ENCODE results near the gene AUNIP.

DNA sequence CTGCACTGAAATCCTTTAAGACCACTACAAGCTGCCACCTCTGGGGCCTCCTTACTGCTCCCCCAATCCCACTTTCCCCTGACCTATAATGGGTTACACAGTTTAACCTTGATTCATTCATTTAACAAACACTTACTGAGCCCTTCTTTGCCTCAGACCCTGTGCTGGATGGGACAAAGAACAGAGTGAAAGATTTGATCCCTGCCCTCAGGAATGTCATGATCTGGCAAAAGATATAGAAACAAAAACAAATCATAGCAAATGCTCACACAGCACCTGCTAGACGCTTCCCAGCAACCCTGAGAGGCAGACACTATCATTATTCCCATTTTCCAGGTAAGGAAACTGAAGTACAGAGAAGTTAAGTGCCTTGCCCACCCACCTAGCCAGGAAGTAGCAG, 7.0 kb upstream of the AUNIP start:
- TF ChIP-seq ELF1 (IDR thresholded peaks at IDR 0.05; ENCODE audit: borderline replicate concordance, low read depth) (no peak), CTCF (IDR thresholded peaks at IDR 0.05 in 2 of 3, conservative IDR thresholded peaks at IDR 0.05 in 1 of 3; ENCODE audit: borderline replicate concordance in 1 of 3, insufficient read depth in 1 of 3, low read depth in 2 of 3, low read length in 2 of 3) (no peak)
- TF ChIP-seq, protein P1, sequence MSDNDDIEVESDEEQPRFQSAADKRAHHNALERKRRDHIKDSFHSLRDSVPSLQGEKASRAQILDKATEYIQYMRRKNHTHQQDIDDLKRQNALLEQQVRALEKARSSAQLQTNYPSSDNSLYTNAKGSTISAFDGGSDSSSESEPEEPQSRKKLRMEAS (IDR thresholded peaks at IDR 0.05) = no peak
- TF ChIP-seq, protein P2, sequence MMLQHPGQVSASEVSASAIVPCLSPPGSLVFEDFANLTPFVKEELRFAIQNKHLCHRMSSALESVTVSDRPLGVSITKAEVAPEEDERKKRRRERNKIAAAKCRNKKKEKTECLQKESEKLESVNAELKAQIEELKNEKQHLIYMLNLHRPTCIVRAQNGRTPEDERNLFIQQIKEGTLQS (IDR thresholded peaks at IDR 0.05) = no peak

Measured in HCT116 (cell line).